DOHH2 (cell line): ENCODE results near the gene GVQW3.
A peak's percentile ranks its signal among the peaks of the same experiment; 100 is the strongest.

Experiments used
- H3F3A ChIP-seq: fragments of 200-600 bp; sonication (generic), shearing (Covaris generic); 2 replicates; pipeline ENCODE4 v1.6.0; 2016; ENCODE audit warnings: antibody characterized with exemption, mild to moderate bottlenecking; ENCODE audit not compliant: control insufficient read depth, insufficient read depth
- H3K27ac ChIP-seq: fragments of 200-600 bp; sonication (generic); 2 replicates; pipeline ENCODE4 v1.5.1; 2014; ENCODE audit warnings: low read depth, mild to moderate bottlenecking, low read length, moderate library complexity
- H3K27me3 ChIP-seq: fragments of 200-600 bp; sonication (generic); 2 replicates; pipeline ENCODE4 v1.6.1; 2014; ENCODE audit warnings: mild to moderate bottlenecking, low read length, mixed read lengths; ENCODE audit not compliant: control insufficient read depth
- H3K36me3 ChIP-seq: fragments of 200-600 bp; sonication (generic); 2 replicates; pipeline ENCODE4 v1.6.1; 2014; ENCODE audit warnings: mild to moderate bottlenecking, low read length, moderate library complexity, mixed read lengths; ENCODE audit not compliant: control insufficient read depth
- H3K4me1 ChIP-seq: fragments of 200-600 bp; sonication (generic); 2 replicates; pipeline ENCODE4 v1.6.1; 2014; ENCODE audit warnings: mild to moderate bottlenecking, low read length, mixed read lengths; ENCODE audit not compliant: control insufficient read depth
- H3K4me2 ChIP-seq: fragments of 200-600 bp; sonication (generic); 2 replicates; pipeline ENCODE4 v1.6.0; 2014; ENCODE audit warnings: mild to moderate bottlenecking, low read length, moderate library complexity
- H3K4me3 ChIP-seq: fragments of 200-600 bp; sonication (generic); 2 replicates; pipeline ENCODE4 v1.5.1; 2014; ENCODE audit warnings: mild to moderate bottlenecking, low read length, mixed read lengths
- H3K79me2 ChIP-seq: fragments of 200-600 bp; sonication (generic); 2 replicates; pipeline ENCODE4 v1.6.1; 2014; ENCODE audit warnings: mild to moderate bottlenecking, low read length, mixed read lengths; ENCODE audit not compliant: control insufficient read depth
- H3K9me2 ChIP-seq: fragments of 200-600 bp; sonication (generic); replicated peaks from 2 replicates; pipeline ENCODE4 v1.6.1; 2014; ENCODE audit warnings: mild to moderate bottlenecking, low read length, mixed read lengths; ENCODE audit not compliant: control insufficient read depth
- H3K9me3 ChIP-seq: fragments of 200-600 bp; sonication (generic); 2 replicates; pipeline ENCODE4 v1.6.1; 2014; ENCODE audit warnings: antibody characterized with exemption, low read length, mixed read lengths; ENCODE audit not compliant: control insufficient read depth, insufficient read depth
- H4K20me1 ChIP-seq: fragments of 200-600 bp; sonication (generic); 2 replicates; pipeline ENCODE4 v1.6.0; 2014; ENCODE audit warnings: low read depth, mild to moderate bottlenecking, antibody characterized with exemption, low read length, moderate library complexity; ENCODE audit not compliant: control insufficient read depth, insufficient read depth
- EZH2phosphoT487 ChIP-seq: fragments of 200-600 bp; sonication (generic); IDR thresholded peaks from 2 replicates; pipeline ENCODE4 v1.6.1; 2017; ENCODE audit warnings: borderline replicate concordance, mild to moderate bottlenecking, antibody characterized with exemption, low read length, moderate library complexity, mixed read lengths
- TF ChIP-seq, protein P1 (sequence below): fragments of 200-600 bp; sonication (generic); IDR thresholded peaks from one replicate; pipeline ENCODE4 v1.5.1; 2014; ENCODE audit warnings: antibody characterized with exemption, mild to moderate bottlenecking, low read depth, low read length; ENCODE audit not compliant: poor library complexity, severe bottlenecking

GVQW3 gene

DNA sequence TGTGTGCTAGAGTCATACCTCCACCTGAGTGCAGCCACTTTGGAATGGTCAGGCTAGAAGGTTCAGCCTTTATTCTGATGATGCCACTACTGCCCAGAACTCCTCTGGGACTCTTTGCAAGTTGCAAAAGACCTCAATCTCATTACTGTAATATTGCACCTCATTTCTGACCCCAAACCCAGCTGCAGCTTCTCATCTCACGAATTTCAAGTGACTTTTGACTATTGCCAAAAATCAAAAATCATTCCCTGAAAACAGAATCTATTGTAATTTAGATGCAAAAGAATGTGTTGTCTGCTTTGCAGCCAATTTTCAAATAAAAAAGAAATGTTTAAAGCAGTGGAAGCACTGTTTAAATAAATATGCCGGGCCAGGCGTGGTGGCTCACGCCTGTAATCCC lies 25.2 kb downstream of the GVQW3 start:
- Histone ChIP-seq H3K79me2 (no peaks in the 10 kb centered on the region), H3K4me3 (no peak overlapping the region)

DNA sequence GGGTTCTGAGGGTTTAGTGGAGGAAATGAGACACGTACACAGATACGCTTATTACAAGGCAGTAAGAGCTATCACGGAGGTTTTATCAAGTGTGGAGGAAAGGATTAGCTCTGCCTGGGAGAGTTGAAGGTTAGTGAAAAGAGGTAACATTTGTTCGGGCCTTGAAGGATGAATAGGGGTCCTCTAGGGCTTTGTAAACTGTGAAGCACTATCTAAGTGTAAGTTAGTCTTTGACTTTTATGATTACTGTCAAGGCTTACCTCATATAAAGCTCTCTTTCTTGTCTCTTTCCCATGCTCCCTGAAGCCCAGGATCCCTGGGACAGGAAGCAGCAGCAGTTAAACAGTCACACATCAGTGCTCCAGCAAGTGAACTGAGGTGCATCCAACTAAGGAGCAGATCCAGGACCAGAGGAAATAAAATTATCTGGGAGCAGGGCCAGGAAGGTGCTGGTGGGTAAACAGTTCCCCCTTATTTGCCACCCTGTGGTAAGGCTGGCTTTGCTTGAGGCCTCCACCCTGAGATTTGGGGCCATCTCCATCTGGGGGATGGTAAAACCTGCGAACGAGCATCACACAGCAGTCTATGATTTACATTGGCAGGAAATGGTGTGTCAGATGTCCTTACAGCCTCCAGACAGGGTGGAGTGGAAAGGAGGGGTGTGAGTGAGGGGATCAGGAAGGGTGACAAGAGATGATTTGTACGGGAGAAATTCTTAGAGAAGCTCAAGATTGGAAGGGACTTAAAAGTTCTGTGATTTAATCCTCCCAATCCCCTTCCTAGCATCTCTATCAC lies 27.2 kb downstream of the GVQW3 start:
- H3K79me2 ChIP-seq, result no peaks in the 10 kb centered on the region
- H3K36me3 ChIP-seq, result no peaks in the 10 kb centered on the region
- H3K4me1 ChIP-seq, result peaks cover 10% of the 10 kb centered on the region
- TF ChIP-seq, protein P1, sequence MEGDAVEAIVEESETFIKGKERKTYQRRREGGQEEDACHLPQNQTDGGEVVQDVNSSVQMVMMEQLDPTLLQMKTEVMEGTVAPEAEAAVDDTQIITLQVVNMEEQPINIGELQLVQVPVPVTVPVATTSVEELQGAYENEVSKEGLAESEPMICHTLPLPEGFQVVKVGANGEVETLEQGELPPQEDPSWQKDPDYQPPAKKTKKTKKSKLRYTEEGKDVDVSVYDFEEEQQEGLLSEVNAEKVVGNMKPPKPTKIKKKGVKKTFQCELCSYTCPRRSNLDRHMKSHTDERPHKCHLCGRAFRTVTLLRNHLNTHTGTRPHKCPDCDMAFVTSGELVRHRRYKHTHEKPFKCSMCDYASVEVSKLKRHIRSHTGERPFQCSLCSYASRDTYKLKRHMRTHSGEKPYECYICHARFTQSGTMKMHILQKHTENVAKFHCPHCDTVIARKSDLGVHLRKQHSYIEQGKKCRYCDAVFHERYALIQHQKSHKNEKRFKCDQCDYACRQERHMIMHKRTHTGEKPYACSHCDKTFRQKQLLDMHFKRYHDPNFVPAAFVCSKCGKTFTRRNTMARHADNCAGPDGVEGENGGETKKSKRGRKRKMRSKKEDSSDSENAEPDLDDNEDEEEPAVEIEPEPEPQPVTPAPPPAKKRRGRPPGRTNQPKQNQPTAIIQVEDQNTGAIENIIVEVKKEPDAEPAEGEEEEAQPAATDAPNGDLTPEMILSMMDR, result no peak
- TF ChIP-seq EZH2phosphoT487, result no peak
- peak overlapping the region; percentile 34 for H3K4me2 ChIP-seq
- H3K9me2 ChIP-seq, result no peaks in the 10 kb centered on the region
- no peaks in the 10 kb centered on the region for H3K9me3 ChIP-seq
- H3F3A ChIP-seq, result no peaks in the 10 kb centered on the region
- H3K27me3 ChIP-seq, result no peaks in the 10 kb centered on the region; the same call in 1 of the 2 replicates
- no peak overlapping the region for H3K4me3 ChIP-seq
- H4K20me1 ChIP-seq, result no peaks in the 10 kb centered on the region
- H3K27ac ChIP-seq, result no peak overlapping the region

More for the DNA sequence above, 25.2 kb downstream of the GVQW3 start:
- H3K4me1 ChIP-seq, result peaks cover 10% of the 10 kb centered on the region
- H3K27ac ChIP-seq, result no peak overlapping the region
- H3K9me3 ChIP-seq, result no peaks in the 10 kb centered on the region
- TF ChIP-seq, protein P1, result no peak
- no peak for TF ChIP-seq EZH2phosphoT487
- no peaks in the 10 kb centered on the region for H3F3A ChIP-seq
- H3K27me3 ChIP-seq, result no peaks in the 10 kb centered on the region
- H3K9me2 ChIP-seq, result no peaks in the 10 kb centered on the region
- H4K20me1 ChIP-seq, result no peaks in the 10 kb centered on the region
- H3K36me3 ChIP-seq, result no peaks in the 10 kb centered on the region
- no peak overlapping the region for H3K4me2 ChIP-seq

DNA sequence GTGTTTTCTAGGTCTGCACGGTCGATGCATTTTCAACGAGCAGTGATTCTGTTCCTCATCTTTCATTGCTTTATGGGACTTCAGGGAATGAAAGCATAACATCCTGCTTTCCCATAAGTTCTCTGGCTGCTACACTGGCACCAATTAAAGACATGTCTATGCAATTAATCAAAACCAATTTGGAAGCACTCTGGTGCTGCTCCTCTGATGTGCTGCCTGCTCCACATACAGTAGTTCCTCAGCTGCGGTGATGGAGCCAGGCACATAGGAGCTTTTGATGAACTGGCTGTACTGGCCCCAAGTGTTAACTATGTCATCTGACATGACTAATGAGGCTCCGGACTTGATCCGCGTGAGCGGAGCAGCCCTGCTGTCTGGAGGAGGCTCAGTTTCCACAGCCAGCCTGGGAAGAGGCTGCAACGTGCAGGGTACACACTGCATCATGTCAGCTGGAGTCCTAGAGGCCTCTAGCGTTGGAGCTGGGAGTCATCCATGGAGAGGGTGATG lies 29.8 kb downstream of the GVQW3 start:
- H3K4me3 ChIP-seq, result no peak overlapping the region
- H3K27me3 ChIP-seq, result no peaks in the 10 kb centered on the region; the same call in 1 of the 2 replicates
- no peaks in the 10 kb centered on the region for H3K9me2 ChIP-seq
- no peak overlapping the region for H3K27ac ChIP-seq
- no peak for TF ChIP-seq EZH2phosphoT487
- TF ChIP-seq, protein P1, result no peak
- H4K20me1 ChIP-seq, result no peaks in the 10 kb centered on the region
- peaks cover 10% of the 10 kb centered on the region for H3K4me1 ChIP-seq
- no peaks in the 10 kb centered on the region for H3K9me3 ChIP-seq
- H3K4me2 ChIP-seq, result no peak overlapping the region
- H3K36me3 ChIP-seq, result no peaks in the 10 kb centered on the region
- no peaks in the 10 kb centered on the region for H3K79me2 ChIP-seq
- no peaks in the 10 kb centered on the region for H3F3A ChIP-seq
